ENCODE measurements around the gene TMEM212. TPM values are rescaled to one million over a fixed set of nuclear protein-coding genes. Genes with fewer than 3 reads are reported as not detected.

Gene TMEM212
- total RNA-seq, 2 experiments from 2014 or later = not detected

- intact Hi-C loops (cut with DNase I, micrococcal nuclease) = no loop called here
- no peak for ATAC-seq (ENCODE audit: poor library complexity)
- ChIA-PET CTCF (no interaction called here), POLR2A (no interaction called here)
- Mint-ChIP-seq H3K27ac (no peak overlapping the region), H3K36me3 (ENCODE audit: low read depth) (no peaks in the 10 kb centered on the region), H3K4me3 (no peak overlapping the region), H3K9me3 (no peaks in the 10 kb centered on the region), H3K27me3 (peaks cover 4% of the 10 kb centered on the region), H3K4me1 (ENCODE audit: low read depth) (no peaks in the 10 kb centered on the region)
- no peaks in the 10 kb centered on the region for H3K4me1 ChIP-seq (ENCODE audit: insufficient read depth, low read length)
- H3K36me3 ChIP-seq (ENCODE audit: insufficient read depth, low read length) = no peaks in the 10 kb centered on the region
- H3K9me3 ChIP-seq (ENCODE audit: control insufficient read depth in 1 of 2, insufficient read depth in 1 of 2, low read length in 2 of 2) = no peaks in the 10 kb centered on the region
- no peak overlapping the region for H3K27ac ChIP-seq (ENCODE audit: low read depth in 1 of 2, low read length in 2 of 2)
- peaks cover 0 to 3% of the 10 kb centered on the region in 2 experiments for H3K27me3 ChIP-seq (ENCODE audit: control insufficient read depth in 1 of 2, insufficient read depth in 2 of 2, low read length in 2 of 2)
- no peak overlapping the region for H3K4me3 ChIP-seq (ENCODE audit: low read length)
- no peak for DNase-seq
- TF ChIP-seq, protein P1, sequence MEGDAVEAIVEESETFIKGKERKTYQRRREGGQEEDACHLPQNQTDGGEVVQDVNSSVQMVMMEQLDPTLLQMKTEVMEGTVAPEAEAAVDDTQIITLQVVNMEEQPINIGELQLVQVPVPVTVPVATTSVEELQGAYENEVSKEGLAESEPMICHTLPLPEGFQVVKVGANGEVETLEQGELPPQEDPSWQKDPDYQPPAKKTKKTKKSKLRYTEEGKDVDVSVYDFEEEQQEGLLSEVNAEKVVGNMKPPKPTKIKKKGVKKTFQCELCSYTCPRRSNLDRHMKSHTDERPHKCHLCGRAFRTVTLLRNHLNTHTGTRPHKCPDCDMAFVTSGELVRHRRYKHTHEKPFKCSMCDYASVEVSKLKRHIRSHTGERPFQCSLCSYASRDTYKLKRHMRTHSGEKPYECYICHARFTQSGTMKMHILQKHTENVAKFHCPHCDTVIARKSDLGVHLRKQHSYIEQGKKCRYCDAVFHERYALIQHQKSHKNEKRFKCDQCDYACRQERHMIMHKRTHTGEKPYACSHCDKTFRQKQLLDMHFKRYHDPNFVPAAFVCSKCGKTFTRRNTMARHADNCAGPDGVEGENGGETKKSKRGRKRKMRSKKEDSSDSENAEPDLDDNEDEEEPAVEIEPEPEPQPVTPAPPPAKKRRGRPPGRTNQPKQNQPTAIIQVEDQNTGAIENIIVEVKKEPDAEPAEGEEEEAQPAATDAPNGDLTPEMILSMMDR (IDR thresholded peaks at IDR 0.05) = no peak
Observed at GRCh38 chr3:171878461-171879225, 35.5 kb downstream of the TMEM212 start.

GRCh38 chr3:171879472-171879871 lies 36.3 kb downstream of the TMEM212 start:
- ChIA-PET CTCF (no interaction called here), POLR2A (no interaction called here)
- no peaks in the 10 kb centered on the region for H3K36me3 ChIP-seq (ENCODE audit: insufficient read depth, low read length)
- no peaks in the 10 kb centered on the region for H3K4me1 ChIP-seq (ENCODE audit: insufficient read depth, low read length)
- H3K27me3 ChIP-seq (ENCODE audit: control insufficient read depth in 1 of 2, insufficient read depth in 2 of 2, low read length in 2 of 2) = peaks cover 0 to 3% of the 10 kb centered on the region in 2 experiments
- H3K27ac ChIP-seq (ENCODE audit: low read depth in 1 of 2, low read length in 2 of 2) = no peak overlapping the region
- H3K27me3 Mint-ChIP-seq = peaks cover 4% of the 10 kb centered on the region
- no peaks in the 10 kb centered on the region for H3K9me3 ChIP-seq (ENCODE audit: control insufficient read depth in 1 of 2, insufficient read depth in 1 of 2, low read length in 2 of 2)
- H3K4me3 Mint-ChIP-seq = no peak overlapping the region
- H3K36me3 Mint-ChIP-seq (ENCODE audit: low read depth) = no peaks in the 10 kb centered on the region
- H3K27ac Mint-ChIP-seq = no peak overlapping the region
- ATAC-seq (ENCODE audit: poor library complexity) = no peak
- no peak for DNase-seq
- intact Hi-C loops (cut with DNase I, micrococcal nuclease) = no loop called here
- TF ChIP-seq, protein P1 (IDR thresholded peaks at IDR 0.05) = no peak
- H3K9me3 Mint-ChIP-seq = no peaks in the 10 kb centered on the region
- no peak overlapping the region for H3K4me3 ChIP-seq (ENCODE audit: low read length)
- no peaks in the 10 kb centered on the region for H3K4me1 Mint-ChIP-seq (ENCODE audit: low read depth)

DNA sequence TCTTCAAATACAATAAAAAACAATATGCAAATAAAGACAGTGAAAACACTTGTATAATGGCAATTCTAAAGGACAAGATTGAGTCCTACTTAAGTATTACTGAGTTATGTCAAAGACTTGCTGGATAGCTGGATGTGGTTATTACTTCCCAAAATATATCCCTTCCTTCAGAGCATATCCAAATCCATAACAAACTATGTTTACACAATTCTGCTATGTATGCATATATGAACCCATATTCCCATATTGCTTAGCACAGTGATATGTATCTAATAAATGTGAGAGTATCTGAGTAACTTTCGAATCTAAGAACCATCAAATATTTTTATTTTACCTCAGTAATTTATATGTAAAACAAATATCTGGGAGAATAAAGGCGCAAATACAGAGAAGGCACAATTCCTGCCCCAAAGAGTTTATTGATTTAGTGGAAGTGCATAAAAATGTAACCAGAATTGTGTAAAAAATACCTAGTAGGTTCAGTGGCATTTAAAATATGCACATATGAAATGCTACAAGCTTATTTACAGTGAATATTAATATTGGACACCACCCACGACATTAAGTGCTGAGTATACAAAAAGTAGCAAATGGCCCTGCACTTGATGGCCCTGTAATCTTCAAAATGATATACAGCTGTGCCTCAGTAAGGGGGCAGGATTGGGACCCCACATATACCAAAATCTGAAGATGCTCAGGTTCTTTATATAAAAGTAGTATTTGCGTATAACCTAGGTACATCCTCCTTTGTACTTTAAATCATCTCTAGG lies 37.1 kb downstream of the TMEM212 start:
- no peaks in the 10 kb centered on the region for H3K27me3 Mint-ChIP-seq
- no peaks in the 10 kb centered on the region for H3K4me1 ChIP-seq (ENCODE audit: insufficient read depth, low read length)
- H3K4me3 Mint-ChIP-seq = no peak overlapping the region
- H3K36me3 ChIP-seq (ENCODE audit: insufficient read depth, low read length) = no peaks in the 10 kb centered on the region
- POLR2A ChIA-PET = no interaction called here
- H3K36me3 Mint-ChIP-seq (ENCODE audit: low read depth) = no peaks in the 10 kb centered on the region
- H3K4me1 Mint-ChIP-seq (ENCODE audit: low read depth) = no peaks in the 10 kb centered on the region
- TF ChIP-seq, protein P1 (IDR thresholded peaks at IDR 0.05) = no peak
- H3K27ac ChIP-seq (ENCODE audit: low read depth in 1 of 2, low read length in 2 of 2) = no peak overlapping the region
- ATAC-seq (ENCODE audit: poor library complexity) (no peak), DNase-seq (no peak)
- no peak overlapping the region for H3K4me3 ChIP-seq (ENCODE audit: low read length)
- H3K27me3 ChIP-seq (ENCODE audit: control insufficient read depth in 1 of 2, insufficient read depth in 2 of 2, low read length in 2 of 2) = peaks cover 0 to 3% of the 10 kb centered on the region in 2 experiments
- H3K9me3 Mint-ChIP-seq = no peaks in the 10 kb centered on the region
- no peak overlapping the region for H3K27ac Mint-ChIP-seq
- CTCF ChIA-PET = interaction anchor here (1.6 kb wide), 1 partner anchor 12 kb away, joined by 3 read pairs; no protein-coding TSS in a partner anchor
- no peaks in the 10 kb centered on the region for H3K9me3 ChIP-seq (ENCODE audit: control insufficient read depth in 1 of 2, insufficient read depth in 1 of 2, low read length in 2 of 2)
- intact Hi-C loops (cut with DNase I, micrococcal nuclease) = no loop called here

Data from CD4-positive, alpha-beta T cell (primary cell).